ENCODE results near the gene GUCY1A2.

GRCh38 chr11:106914409-106914808 is 103.9 kb downstream of the GUCY1A2 start:
- TF ChIP-seq, protein P1, sequence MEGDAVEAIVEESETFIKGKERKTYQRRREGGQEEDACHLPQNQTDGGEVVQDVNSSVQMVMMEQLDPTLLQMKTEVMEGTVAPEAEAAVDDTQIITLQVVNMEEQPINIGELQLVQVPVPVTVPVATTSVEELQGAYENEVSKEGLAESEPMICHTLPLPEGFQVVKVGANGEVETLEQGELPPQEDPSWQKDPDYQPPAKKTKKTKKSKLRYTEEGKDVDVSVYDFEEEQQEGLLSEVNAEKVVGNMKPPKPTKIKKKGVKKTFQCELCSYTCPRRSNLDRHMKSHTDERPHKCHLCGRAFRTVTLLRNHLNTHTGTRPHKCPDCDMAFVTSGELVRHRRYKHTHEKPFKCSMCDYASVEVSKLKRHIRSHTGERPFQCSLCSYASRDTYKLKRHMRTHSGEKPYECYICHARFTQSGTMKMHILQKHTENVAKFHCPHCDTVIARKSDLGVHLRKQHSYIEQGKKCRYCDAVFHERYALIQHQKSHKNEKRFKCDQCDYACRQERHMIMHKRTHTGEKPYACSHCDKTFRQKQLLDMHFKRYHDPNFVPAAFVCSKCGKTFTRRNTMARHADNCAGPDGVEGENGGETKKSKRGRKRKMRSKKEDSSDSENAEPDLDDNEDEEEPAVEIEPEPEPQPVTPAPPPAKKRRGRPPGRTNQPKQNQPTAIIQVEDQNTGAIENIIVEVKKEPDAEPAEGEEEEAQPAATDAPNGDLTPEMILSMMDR (IDR thresholded peaks at IDR 0.05) = no peak
- no peak for TF ChIP-seq POLR2A (IDR thresholded peaks at IDR 0.05)

All from uterus (tissue), 2 donors.